HEK293 (cell line): ENCODE results near the gene TPCN2.

Experiments used
- CTCF ChIA-PET: fragments of 350-600 bp; formaldehyde crosslinking; extraction: SDS; loops from one replicate; lab custom pipeline; 2021; ENCODE audit warnings: antibody characterized with exemption; lab: Yijun Ruan, JAX
- POLR2A ChIA-PET: fragments of 300-600 bp; formaldehyde crosslinking; extraction: SDS; loops from one replicate; lab custom pipeline; 2020; ENCODE audit warnings: antibody characterized with exemption, inconsistent platforms; lab: Yijun Ruan, JAX
- H3K27ac ChIP-seq: fragments of 200-500 bp; sonication (Bioruptor generic); 2 replicates; pipeline ENCODE4 v1.5.1; 2014; ENCODE audit warnings: low read depth, low read length, control low read depth, inconsistent platforms; ENCODE audit errors: extremely low read depth
- H3K36me3 ChIP-seq, 2 experiments: fragments of 200-500 bp in 1 of 2; sonication (Bioruptor generic) in 1 of 2; 1 replicate in 1 of 2; 2 replicates in 1 of 2; pipeline ENCODE4 v1.5.1; 2014 to 2017; ENCODE audit warnings: inconsistent platforms in 2 of 2, low read length in 2 of 2; ENCODE audit not compliant: control insufficient read depth in 2 of 2, insufficient read depth in 1 of 2
- H3K4me1 ChIP-seq: fragments of 200-500 bp; sonication (Bioruptor generic); 2 replicates; pipeline ENCODE4 v1.5.1; 2014; ENCODE audit warnings: mild to moderate bottlenecking, low read length, inconsistent platforms; ENCODE audit not compliant: control insufficient read depth, insufficient read depth
- H3K4me3 ChIP-seq: 2 replicates; pipeline ENCODE4 v1.5.1; 2011; ENCODE audit warnings: low read depth, mild to moderate bottlenecking, control low read depth, low read length, moderate library complexity
- H3K9me3 ChIP-seq: fragments of 200-500 bp; sonication (Bioruptor generic); 2 replicates; pipeline ENCODE4 v1.5.1; 2014; ENCODE audit warnings: low read depth, low read length, inconsistent platforms; ENCODE audit not compliant: control insufficient read depth, insufficient read depth
- GLI4 ChIP-seq: fragments of 450-650 bp; formaldehyde crosslinking; IDR thresholded peaks from 2 replicates; pipeline ENCODE4 v1.5.1; 2016; ENCODE audit warnings: missing biosample characterization, missing genetic modification characterization
- MZF1 ChIP-seq: fragments of 450-650 bp; formaldehyde crosslinking; IDR thresholded peaks from 2 replicates; pipeline ENCODE4 v1.5.1; 2017; ENCODE audit warnings: missing biosample characterization, missing genetic modification characterization, borderline replicate concordance
- OVOL3 ChIP-seq: fragments of 450-650 bp; formaldehyde crosslinking; IDR thresholded peaks from 2 replicates; pipeline ENCODE4 v1.5.1; 2016; ENCODE audit warnings: missing biosample characterization, missing genetic modification characterization
- SP3 ChIP-seq: fragments of 450-650 bp; formaldehyde crosslinking; IDR thresholded peaks from 2 replicates; pipeline ENCODE4 v1.5.1; 2016; ENCODE audit warnings: missing biosample characterization, missing genetic modification characterization
- ZFP41 ChIP-seq: fragments of 450-650 bp; formaldehyde crosslinking; IDR thresholded peaks from 2 replicates; pipeline ENCODE4 v1.5.1; 2016; ENCODE audit warnings: missing biosample characterization, missing genetic modification characterization, borderline replicate concordance
- ZNF132 ChIP-seq: fragments of 450-650 bp; formaldehyde crosslinking; IDR thresholded peaks from 2 replicates; pipeline ENCODE4 v1.5.1; 2017; ENCODE audit warnings: missing biosample characterization, missing genetic modification characterization, borderline replicate concordance
- ZNF140 ChIP-seq: fragments of 450-650 bp; formaldehyde crosslinking; IDR thresholded peaks from 2 replicates; pipeline ENCODE4 v1.5.1; 2016; ENCODE audit warnings: missing biosample characterization, missing genetic modification characterization
- ZNF157 ChIP-seq: fragments of 450-650 bp; formaldehyde crosslinking; IDR thresholded peaks from 2 replicates; pipeline ENCODE4 v1.5.1; 2016; ENCODE audit warnings: missing biosample characterization, missing genetic modification characterization
- ZNF174 ChIP-seq: fragments of 450-650 bp; formaldehyde crosslinking; IDR thresholded peaks from 2 replicates; pipeline ENCODE4 v1.5.0; 2017; ENCODE audit warnings: missing biosample characterization, mild to moderate bottlenecking, missing genetic modification characterization
- ZNF211 ChIP-seq: fragments of 450-650 bp; formaldehyde crosslinking; IDR thresholded peaks from 2 replicates; pipeline ENCODE4 v1.5.1; 2016; ENCODE audit warnings: low read depth, missing biosample characterization, missing genetic modification characterization
- ZNF214 ChIP-seq: fragments of 450-650 bp; formaldehyde crosslinking; IDR thresholded peaks from 2 replicates; pipeline ENCODE4 v1.5.1; 2017; ENCODE audit warnings: missing biosample characterization, mild to moderate bottlenecking, missing genetic modification characterization, borderline replicate concordance
- ZNF23 ChIP-seq: fragments of 450-650 bp; formaldehyde crosslinking; IDR thresholded peaks from 2 replicates; pipeline ENCODE4 v1.5.1; 2016; ENCODE audit warnings: missing biosample characterization, missing genetic modification characterization, borderline replicate concordance
- ZNF335 ChIP-seq: fragments of 450-650 bp; formaldehyde crosslinking; conservative IDR thresholded peaks from 2 replicates; pipeline ENCODE4 v1.5.1; 2016; ENCODE audit warnings: missing biosample characterization, missing genetic modification characterization
- ZNF350 ChIP-seq: fragments of 450-650 bp; formaldehyde crosslinking; IDR thresholded peaks from 2 replicates; pipeline ENCODE4 v1.5.0; 2017; ENCODE audit warnings: missing biosample characterization, mild to moderate bottlenecking, missing genetic modification characterization
- ZNF514 ChIP-seq: fragments of 450-650 bp; formaldehyde crosslinking; IDR thresholded peaks from 2 replicates; pipeline ENCODE4 v1.5.1; 2016; ENCODE audit warnings: missing biosample characterization, missing genetic modification characterization
- ZNF561 ChIP-seq: fragments of 450-650 bp; IDR thresholded peaks from 2 replicates; pipeline ENCODE4 v1.5.1; 2018; ENCODE audit warnings: missing biosample characterization, missing genetic modification characterization, borderline replicate concordance
- ZNF623 ChIP-seq: fragments of 450-650 bp; formaldehyde crosslinking; IDR thresholded peaks from 2 replicates; pipeline ENCODE4 v1.5.1; 2016; ENCODE audit warnings: missing biosample characterization, missing genetic modification characterization
- ZNF624 ChIP-seq: fragments of 450-650 bp; formaldehyde crosslinking; IDR thresholded peaks from 2 replicates; pipeline ENCODE4 v1.5.1; 2017; ENCODE audit warnings: missing biosample characterization, missing genetic modification characterization
- ZNF660 ChIP-seq: fragments of 450-650 bp; IDR thresholded peaks from 2 replicates; pipeline ENCODE4 v1.5.1; 2018; ENCODE audit warnings: missing biosample characterization, mild to moderate bottlenecking, missing genetic modification characterization
- ZNF830 ChIP-seq: fragments of 450-650 bp; IDR thresholded peaks from 2 replicates; pipeline ENCODE4 v1.5.0; 2018; ENCODE audit warnings: missing biosample characterization, missing genetic modification characterization, low read depth, mild to moderate bottlenecking, moderate library complexity
- TF ChIP-seq, protein P1 (sequence below): fragments of 450-650 bp; formaldehyde crosslinking; IDR thresholded peaks from 2 replicates; pipeline ENCODE4 v1.5.1; 2016; ENCODE audit warnings: missing biosample characterization, missing genetic modification characterization
- TF ChIP-seq, protein P2 (sequence below): fragments of 450-650 bp; formaldehyde crosslinking; IDR thresholded peaks from 2 replicates; pipeline ENCODE4 v1.5.1; 2016; ENCODE audit warnings: missing biosample characterization, missing genetic modification characterization
- TF ChIP-seq, protein P3 (sequence below): fragments of 450-650 bp; formaldehyde crosslinking; IDR thresholded peaks from 2 replicates; pipeline ENCODE4 v1.5.1; 2016; ENCODE audit warnings: missing biosample characterization, missing genetic modification characterization

Gene TPCN2

DNA sequence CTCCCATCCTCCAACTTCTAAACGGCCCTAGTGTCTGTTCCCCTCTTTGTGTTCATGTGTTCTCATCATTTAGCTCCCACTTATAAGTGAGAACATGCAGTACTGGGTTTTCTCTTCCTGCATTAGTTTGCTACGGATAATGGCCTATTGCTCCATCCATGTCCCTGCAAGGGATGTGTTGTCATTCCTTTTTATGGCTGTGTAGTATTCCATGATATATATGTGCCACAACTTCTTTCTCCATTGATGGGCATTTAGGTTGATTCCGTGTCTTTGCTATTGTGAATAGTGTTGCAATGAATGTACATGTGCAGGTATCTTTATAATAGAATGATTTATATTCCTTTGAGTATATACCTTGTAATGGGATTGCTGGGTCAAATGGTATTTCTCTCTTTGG lies 101.4 kb downstream of the TPCN2 start (continued):
- TF ChIP-seq ZNF140 (tag by site-specific recombination) (no peak), ZNF335 (tag by site-specific recombination) (no peak), ZNF350 (tag by site-specific recombination) (no peak), ZNF23 (tag by site-specific recombination) (no peak), SP3 (no peak), ZNF174 (no peak)
- TF ChIP-seq, protein P1, sequence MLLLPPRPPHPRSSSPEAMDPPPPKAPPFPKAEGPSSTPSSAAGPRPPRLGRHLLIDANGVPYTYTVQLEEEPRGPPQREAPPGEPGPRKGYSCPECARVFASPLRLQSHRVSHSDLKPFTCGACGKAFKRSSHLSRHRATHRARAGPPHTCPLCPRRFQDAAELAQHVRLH (tag by site-specific recombination), result no peak
- TF ChIP-seq, protein P2, sequence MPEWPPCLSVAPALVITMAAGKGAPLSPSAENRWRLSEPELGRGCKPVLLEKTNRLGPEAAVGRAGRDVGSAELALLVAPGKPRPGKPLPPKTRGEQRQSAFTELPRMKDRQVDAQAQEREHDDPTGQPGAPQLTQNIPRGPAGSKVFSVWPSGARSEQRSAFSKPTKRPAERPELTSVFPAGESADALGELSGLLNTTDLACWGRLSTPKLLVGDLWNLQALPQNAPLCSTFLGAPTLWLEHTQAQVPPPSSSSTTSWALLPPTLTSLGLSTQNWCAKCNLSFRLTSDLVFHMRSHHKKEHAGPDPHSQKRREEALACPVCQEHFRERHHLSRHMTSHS (tag by site-specific recombination), result no peak
- TF ChIP-seq, all 188 proteins: peak for 0

DNA sequence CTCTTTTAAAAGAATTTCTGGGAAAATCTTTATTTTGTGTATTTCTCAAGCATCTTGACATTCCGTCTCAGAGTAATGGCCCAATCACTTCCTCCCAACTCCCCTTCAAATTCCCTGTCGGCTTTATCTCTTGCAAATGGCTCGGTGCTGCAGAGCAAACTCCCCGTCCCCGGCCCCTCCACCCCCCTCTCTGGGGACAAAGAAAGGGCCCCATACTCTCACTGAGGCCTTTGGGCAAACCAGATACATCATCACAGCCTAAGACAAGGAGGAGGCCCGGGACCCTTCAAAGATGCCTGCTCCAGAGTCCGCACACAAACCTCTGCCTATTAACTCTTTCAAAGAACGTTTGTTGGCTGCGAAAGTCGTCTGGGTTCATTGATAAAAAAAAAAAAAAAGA lies 103.1 kb downstream of the TPCN2 start:
- CTCF ChIA-PET, result interaction anchor here (1.9 kb wide), 1 partner anchor 20 kb away, joined by 7 read pairs; no protein-coding TSS in a partner anchor
- POLR2A ChIA-PET, result interaction anchor here (0.7 kb wide), 2 partner anchors 22 to 923 kb away, joined by 3 read pairs; no protein-coding TSS in a partner anchor
- H3K4me1 ChIP-seq, result no peaks in the 10 kb centered on the region
- no peaks in the 10 kb centered on the region for H3K9me3 ChIP-seq
- H3K36me3 ChIP-seq, result no peaks in the 10 kb centered on the region
- TF ChIP-seq ZNF514 (no peak), ZNF830 (tag by site-specific recombination) (no peak), ZNF624 (tag by site-specific recombination) (no peak), OVOL3 (tag by site-specific recombination) (no peak), ZNF660 (tag by site-specific recombination) (no peak), MZF1 (tag by site-specific recombination) (no peak), GLI4 (tag by site-specific recombination) (no peak), ZNF623 (no peak), ZNF214 (tag by site-specific recombination) (no peak), ZFP41 (no peak), ZNF211 (tag by site-specific recombination) (no peak), ZNF132 (no peak), ZNF157 (tag by site-specific recombination) (no peak), ZNF561 (tag by site-specific recombination) (no peak)
- TF ChIP-seq, protein P3, sequence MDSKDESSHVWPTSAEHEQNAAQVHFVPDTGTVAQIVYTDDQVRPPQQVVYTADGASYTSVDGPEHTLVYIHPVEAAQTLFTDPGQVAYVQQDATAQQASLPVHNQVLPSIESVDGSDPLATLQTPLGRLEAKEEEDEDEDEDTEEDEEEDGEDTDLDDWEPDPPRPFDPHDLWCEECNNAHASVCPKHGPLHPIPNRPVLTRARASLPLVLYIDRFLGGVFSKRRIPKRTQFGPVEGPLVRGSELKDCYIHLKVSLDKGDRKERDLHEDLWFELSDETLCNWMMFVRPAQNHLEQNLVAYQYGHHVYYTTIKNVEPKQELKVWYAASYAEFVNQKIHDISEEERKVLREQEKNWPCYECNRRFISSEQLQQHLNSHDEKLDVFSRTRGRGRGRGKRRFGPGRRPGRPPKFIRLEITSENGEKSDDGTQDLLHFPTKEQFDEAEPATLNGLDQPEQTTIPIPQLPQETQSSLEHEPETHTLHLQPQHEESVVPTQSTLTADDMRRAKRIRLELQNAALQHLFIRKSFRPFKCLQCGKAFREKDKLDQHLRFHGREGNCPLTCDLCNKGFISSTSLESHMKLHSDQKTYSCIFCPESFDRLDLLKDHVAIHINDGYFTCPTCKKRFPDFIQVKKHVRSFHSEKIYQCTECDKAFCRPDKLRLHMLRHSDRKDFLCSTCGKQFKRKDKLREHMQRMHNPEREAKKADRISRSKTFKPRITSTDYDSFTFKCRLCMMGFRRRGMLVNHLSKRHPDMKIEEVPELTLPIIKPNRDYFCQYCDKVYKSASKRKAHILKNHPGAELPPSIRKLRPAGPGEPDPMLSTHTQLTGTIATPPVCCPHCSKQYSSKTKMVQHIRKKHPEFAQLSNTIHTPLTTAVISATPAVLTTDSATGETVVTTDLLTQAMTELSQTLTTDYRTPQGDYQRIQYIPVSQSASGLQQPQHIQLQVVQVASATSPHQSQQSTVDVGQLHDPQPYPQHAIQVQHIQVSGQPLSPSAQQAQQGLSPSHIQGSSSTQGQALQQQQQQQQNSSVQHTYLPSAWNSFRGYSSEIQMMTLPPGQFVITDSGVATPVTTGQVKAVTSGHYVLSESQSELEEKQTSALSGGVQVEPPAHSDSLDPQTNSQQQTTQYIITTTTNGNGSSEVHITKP (tag by site-specific recombination), result no peak
- TF ChIP-seq, all 188 proteins: peak for 0
- Histone ChIP-seq H3K27ac (no peak overlapping the region), H3K4me3 (no peak overlapping the region)
